Measurements from ENCODE around the gene ZNF324B.
A peak's percentile ranks its signal among the peaks of the same experiment; 100 is the strongest.
"Not testable (repeated sequence)": the region's sequence is repeated elsewhere in the genome, so short reads cannot be mapped to it uniquely, and the experiment has no call there.

The ZNF324B gene

GRCh38 chr19:58456111-58456510 is 4.7 kb downstream of the ZNF324B start:
- no peak overlapping the region for H3K4me3 ChIP-seq (replicated peaks in 1 of 2; ENCODE audit: low read depth in 2 of 2, low read length in 2 of 2)
- DNase-seq (ENCODE audit: low read depth in 2 of 2), result no peak
- TF ChIP-seq, protein P1, sequence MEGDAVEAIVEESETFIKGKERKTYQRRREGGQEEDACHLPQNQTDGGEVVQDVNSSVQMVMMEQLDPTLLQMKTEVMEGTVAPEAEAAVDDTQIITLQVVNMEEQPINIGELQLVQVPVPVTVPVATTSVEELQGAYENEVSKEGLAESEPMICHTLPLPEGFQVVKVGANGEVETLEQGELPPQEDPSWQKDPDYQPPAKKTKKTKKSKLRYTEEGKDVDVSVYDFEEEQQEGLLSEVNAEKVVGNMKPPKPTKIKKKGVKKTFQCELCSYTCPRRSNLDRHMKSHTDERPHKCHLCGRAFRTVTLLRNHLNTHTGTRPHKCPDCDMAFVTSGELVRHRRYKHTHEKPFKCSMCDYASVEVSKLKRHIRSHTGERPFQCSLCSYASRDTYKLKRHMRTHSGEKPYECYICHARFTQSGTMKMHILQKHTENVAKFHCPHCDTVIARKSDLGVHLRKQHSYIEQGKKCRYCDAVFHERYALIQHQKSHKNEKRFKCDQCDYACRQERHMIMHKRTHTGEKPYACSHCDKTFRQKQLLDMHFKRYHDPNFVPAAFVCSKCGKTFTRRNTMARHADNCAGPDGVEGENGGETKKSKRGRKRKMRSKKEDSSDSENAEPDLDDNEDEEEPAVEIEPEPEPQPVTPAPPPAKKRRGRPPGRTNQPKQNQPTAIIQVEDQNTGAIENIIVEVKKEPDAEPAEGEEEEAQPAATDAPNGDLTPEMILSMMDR (IDR thresholded peaks at IDR 0.05; ENCODE audit: low read depth, low read length), result no peak

DNA sequence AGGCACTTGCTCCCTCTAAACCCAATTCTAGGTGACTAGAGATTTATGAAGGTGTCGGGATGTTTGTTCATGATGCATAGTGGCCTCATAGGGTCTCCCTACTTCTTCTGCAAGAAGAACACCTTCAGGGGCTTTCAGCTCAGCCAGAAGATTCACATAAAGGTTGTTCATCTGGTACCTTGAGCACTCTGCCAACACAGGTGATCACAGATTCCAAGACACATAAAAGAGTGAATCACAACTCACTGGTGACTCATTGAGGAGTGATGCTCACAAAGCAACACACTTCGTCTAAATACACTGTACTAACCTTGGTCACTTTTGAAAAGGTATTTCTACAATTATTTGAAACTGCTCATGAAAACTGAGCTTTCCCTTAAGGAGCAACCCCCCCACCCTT is 8.6 kb downstream of the ZNF324B start:
- DNase-seq (ENCODE audit: low read depth in 2 of 2), result no peak
- TF ChIP-seq, protein P1 (IDR thresholded peaks at IDR 0.05; ENCODE audit: low read depth, low read length), result no peak
- H3K4me3 ChIP-seq (replicated peaks in 1 of 2; ENCODE audit: low read depth in 2 of 2, low read length in 2 of 2), result no peak overlapping the region

DNA sequence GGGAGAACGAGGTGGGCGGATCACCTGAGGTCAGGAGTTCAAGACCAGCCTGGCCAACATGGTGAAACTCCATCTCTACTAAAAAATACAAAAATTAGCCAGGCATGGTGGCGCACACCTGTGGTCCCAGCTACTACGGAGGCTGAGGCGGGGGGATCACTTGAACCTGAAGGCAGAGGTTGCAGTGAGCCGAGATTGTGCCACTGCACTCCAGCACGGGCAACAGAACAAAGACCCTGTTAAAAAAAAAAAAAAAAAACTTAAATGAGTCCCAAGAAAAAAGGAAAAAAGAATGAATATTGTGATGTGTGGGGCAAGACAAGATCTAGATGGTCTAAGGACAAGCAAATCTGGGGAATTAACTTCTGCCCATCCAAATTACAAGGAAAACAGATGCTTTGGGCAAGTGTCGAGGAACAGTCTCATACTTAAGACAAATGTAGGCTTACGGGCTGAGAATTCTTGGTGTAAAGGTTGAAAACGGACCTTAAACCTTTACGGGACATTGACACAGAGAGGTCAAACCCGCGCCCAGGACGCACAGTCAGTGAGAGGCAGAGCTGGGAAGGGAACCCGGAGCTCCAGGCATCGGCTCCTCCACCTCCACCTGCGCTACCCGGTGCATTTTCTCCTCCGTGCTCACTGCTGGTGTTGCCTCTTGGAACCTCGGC is 14.8 kb downstream of the ZNF324B start:
- peak overlapping the region; percentile 78 to 90 for H3K4me3 ChIP-seq (replicated peaks in 1 of 2; ENCODE audit: low read depth in 2 of 2, low read length in 2 of 2)
- DNase-seq (ENCODE audit: low read depth in 2 of 2), result no peak
- TF ChIP-seq, protein P1 (IDR thresholded peaks at IDR 0.05; ENCODE audit: low read depth, low read length), result no peak

DNA sequence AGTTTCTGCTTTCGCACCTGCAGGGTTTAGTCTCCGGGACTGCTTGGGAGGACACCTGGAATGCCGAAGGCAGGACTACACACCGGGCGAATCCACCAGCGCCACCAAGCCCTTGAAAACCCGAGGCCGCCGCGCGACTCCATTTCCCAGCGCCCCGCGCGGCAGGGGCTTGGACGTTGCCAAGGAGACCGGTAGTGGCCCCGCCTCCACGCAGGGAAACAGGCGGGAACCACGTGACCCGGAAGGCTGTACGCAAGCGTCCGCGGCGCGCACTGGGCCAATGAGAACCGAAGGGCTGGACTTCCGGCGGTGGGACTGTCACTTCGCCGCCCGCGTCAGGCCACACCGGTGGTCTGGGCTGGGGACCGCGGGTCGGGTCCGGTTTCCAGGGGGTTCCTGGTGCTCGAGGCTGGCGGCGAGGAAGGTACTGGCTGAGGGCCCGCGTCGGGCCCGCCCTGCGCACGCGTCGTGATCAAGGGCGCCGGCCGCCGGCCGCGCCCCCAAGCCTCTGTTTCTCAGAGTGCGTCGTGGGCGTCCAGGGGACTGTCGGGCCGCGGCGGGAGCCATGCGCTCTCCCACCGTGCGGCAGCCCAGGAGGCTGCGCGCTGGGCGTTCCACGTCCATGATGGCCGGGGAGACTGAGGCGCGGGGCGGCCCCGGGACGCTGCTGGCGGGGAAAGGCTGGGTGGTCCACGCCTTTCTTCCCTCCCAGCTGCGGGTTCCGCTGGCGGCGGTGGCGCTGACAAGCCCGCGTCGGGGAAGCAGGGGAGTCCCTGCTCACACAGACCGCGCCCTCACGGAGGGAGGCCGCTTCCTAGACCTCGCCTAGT is 15.6 kb downstream of the ZNF324B start, which contains the start of gene ZNF324:
Gene ZNF324, plus strand, starts transcription at position 321 of the 830 bp plus-strand sequence. CDS start 2,106 bp downstream, outside the sequence.
- TF ChIP-seq, protein P1 (IDR thresholded peaks at IDR 0.05; ENCODE audit: low read depth, low read length), result no peak
- H3K4me3 ChIP-seq (replicated peaks in 1 of 2; ENCODE audit: low read depth in 2 of 2, low read length in 2 of 2), result peak within 1 kb of the TSS; percentile 78 to 90
- peak; percentile 96 for DNase-seq (ENCODE audit: low read depth in 2 of 2)

- peak overlapping the region in 1 of 2 donors; percentile 21 for H3K4me3 ChIP-seq (replicated peaks in 1 of 2; ENCODE audit: low read depth in 2 of 2, low read length in 2 of 2)
- TF ChIP-seq, protein P1 (IDR thresholded peaks at IDR 0.05; ENCODE audit: low read depth, low read length), result no peak
- DNase-seq (ENCODE audit: low read depth in 2 of 2), result no peak
Measured at GRCh38 chr19:58468216-58468839, 16.9 kb downstream of the ZNF324B start.

DNA sequence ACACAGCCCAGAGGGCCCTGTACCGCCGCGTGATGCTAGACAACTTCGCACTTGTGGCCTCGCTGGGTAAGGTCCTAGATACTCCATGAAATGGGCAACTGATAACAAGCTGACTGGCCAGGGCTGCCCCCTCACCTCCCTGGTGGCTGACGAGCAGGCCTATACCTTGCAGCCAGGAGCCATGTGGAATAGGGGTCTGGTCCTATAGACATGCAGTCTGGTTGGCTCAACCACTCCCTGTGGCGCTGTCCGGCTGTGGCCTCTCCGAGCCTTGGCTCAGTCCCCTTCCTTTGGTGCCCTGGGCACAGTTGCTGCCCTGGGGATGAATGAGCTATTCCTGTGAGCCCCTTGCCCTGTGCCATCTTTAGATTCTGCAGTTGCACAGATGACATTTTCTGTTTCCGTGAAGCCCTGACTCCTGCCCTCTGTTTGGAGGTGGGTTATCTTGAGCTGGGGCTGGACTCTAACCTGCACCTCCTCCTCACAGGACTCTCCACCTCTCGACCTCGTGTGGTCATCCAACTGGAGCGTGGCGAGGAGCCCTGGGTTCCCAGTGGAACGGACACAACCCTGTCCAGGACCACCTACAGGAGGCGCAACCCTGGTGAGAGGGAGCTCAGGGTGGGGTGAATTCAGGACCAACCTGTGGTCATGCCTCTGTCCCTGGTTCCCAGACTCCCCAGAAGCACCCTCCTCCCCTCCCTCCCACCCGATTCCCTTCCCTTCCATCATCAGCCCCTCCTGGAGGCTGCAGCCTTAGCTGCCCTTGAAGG is 18.0 kb downstream of the ZNF324B start:
- no peak for DNase-seq (ENCODE audit: low read depth in 2 of 2)
- TF ChIP-seq, protein P1 (IDR thresholded peaks at IDR 0.05; ENCODE audit: low read depth, low read length), result no peak
- H3K4me3 ChIP-seq (replicated peaks in 1 of 2; ENCODE audit: low read depth in 2 of 2, low read length in 2 of 2), result no peak overlapping the region

DNA sequence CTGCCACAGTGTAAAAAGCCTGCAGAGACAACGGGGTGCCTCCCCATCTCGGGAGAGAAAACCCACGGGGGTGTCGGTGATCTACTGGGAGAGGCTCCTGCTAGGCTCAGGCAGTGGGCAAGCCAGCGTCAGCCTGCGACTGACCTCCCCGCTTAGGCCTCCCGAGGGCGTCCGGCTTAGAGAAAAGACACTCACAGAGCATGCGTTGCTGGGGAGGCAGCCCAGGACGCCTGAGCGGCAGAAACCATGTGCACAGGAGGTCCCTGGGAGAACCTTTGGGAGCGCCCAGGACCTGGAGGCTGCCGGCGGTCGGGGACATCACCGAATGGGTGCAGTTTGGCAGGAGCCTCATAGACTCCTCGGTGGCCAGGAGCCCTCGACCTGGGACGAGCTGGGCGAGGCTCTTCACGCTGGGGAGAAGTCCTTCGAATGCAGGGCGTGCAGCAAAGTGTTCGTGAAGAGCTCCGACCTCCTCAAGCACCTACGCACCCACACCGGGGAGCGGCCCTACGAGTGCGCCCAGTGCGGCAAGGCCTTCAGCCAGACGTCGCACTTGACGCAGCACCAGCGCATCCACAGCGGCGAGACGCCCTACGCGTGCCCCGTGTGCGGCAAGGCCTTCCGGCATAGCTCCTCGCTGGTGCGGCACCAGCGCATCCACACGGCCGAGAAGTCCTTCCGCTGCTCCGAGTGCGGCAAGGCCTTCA is 19.6 kb downstream of the ZNF324B start:
- DNase-seq (ENCODE audit: low read depth in 2 of 2); H3K4me3 ChIP-seq (replicated peaks in 1 of 2; ENCODE audit: low read depth in 2 of 2, low read length in 2 of 2): not testable (repeated sequence)

All from cardiac fibroblast (primary cell).